NCI-H1048 (cell line): ENCODE results near the gene VWCE.
"Not testable (repeated sequence)": the region's sequence is repeated elsewhere in the genome, so short reads cannot be mapped to it uniquely, and the experiment has no call there.

Experiments
- DNase-seq: peaks from one replicate; lab custom pipeline; 2025; lab: John Stamatoyannopoulos, UW

VWCE gene

DNA sequence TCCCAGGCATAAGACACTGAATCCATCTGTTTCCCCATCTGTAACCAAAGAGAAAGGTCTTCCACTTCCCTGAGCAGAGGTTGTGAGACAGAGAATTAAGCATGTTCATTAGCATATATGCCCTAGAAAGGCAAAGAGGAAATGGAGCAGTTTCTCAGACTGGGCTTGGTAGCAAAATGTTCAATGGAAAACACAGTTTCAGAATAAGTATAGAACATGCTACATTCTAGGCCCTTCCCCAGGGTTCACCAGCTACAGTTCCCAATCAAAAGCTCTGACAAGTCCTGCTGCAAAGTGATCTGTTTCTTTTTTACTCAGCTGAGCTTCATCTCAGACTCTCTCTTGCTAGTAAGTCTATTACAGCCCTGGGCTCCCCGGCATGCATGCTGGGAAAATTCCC, 42.8 kb downstream of the VWCE start:
- DNase-seq: not testable (repeated sequence)

DNA sequence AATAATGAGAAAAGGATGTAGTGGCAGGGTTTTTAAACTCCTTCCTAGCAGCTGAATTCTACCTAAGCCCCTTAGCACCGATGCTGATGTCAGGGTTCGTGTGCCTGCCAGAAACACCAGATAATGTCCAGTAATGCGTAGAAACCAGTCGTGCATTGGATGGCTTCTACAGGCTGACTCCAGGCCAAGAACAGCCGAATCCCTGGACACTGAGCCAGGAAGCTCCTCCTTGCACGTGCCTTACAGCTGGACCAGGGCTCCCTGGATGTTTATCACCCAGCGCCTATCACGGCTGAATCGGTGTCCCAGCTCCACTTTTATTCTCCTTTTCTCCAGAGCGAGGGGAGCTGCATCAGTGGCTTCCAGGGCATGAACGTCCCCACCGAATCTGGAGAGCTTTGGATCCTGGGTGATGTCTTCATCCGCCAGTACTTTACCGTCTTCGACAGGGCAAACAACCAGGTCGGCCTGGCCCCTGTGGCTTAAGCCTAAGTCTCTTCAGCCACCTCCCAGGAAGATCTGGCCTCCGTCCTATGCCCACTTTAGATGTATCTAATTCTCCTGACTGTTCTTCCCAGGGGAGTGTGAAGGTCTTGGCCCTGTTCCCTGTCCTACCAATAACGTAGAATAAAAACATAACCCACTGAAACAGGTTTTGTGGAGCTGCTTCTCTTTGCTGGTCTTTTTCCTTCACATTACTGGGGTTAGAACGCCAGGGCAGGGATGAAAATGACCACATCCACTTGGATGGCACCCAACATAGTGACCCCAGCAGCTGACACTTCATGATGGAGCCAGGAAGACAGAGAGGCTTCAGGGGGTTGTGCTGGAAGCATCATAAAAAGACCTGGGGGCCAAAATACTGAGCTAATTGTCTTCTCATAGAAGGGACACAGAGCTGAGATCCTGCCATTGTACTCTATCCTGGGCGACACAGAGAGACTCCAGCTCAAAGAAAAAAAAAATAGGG, 44.0 kb downstream of the VWCE start:
- DNase-seq: not testable (repeated sequence)

- not testable (repeated sequence) for DNase-seq
These were observed 45.9 kb downstream of the VWCE start for GRCh38 chr11:61249201-61249600.

DNA sequence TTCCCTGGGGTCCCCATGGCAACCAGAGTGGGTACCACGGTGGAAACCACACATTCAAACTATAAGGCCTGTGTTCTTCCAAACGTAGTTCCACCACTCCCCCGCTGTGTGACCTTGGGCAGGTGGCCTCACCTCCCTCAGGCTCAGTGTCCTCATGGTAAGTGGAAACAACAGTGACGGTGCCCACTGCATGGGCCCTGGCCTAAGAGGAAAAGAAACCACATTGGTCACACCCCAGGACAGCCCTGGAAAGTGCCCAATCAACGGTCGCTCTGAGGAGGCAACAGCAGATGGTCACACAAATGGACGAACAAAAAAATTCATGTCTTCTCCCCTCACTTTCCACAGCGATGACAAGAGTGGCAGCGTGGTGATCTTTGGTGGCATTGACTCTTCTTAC, 47.0 kb downstream of the VWCE start:
- DNase-seq: not testable (repeated sequence)

DNA sequence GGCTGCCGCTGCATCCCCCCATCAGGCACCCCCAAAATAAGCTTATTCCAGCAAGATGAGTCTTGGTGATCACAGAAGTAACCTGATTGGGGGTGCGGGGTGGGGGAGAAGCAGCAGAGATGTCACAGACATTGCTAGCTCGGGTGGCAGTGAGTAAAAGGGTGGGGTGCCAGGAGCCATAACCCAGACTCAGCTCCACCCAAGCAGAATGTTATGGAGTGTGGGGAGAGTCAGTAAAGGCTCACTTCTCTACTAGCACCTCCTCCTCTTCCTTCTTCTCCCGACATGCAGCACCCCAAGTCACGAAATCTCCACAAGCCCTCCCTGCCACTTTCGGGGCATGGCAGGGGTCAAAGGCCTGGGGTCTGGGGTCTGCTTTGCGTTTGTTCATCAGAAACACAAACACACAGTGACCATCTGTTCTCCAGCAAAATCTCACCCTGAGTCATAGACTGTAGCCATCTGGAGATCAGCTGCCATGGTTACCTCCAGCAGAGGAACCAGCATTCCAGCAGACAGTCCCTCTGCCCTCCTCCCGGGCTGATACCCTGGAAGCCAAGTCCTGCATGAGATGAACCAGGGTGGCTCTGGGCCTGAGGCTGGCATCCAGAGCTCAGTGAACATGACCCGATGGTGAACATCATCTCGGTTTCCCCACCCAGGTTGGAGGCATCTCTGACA, 49.7 kb downstream of the VWCE start:
- not testable (repeated sequence) for DNase-seq

- DNase-seq: not testable (repeated sequence)
These were observed 53.6 kb downstream of the VWCE start for GRCh38 chr11:61241526-61241925.

GRCh38 chr11:61240875-61241274, 54.2 kb downstream of the VWCE start, which contains the start of gene PGA5:
PGA5 (plus strand) TSS chr11:61241175; CDS start chr11:61241227, 52 bp downstream.
- not testable (repeated sequence) for DNase-seq

GRCh38 chr11:61240288-61240687, 54.8 kb downstream of the VWCE start:
- not testable (repeated sequence) for DNase-seq

DNA sequence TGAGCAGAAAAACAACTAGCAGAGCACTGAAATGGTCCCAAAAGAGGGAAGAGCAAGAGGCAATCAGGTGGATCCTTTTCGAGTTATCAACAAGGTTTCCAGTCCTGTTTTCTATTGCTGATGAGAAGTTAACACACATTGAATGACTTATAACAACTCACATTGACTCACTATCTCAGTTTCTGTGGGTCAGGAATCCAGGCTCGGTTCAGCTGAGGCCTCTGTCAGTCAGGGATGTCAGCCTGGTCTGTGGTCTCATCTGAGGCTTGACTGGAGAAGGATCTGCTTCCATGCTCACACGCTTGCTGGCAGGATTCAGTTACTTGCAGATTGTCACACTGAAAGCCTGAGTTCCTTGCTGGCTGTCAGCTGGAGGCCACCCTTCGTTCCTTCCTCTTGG, 58.0 kb downstream of the VWCE start:
- not testable (repeated sequence) for DNase-seq

DNA sequence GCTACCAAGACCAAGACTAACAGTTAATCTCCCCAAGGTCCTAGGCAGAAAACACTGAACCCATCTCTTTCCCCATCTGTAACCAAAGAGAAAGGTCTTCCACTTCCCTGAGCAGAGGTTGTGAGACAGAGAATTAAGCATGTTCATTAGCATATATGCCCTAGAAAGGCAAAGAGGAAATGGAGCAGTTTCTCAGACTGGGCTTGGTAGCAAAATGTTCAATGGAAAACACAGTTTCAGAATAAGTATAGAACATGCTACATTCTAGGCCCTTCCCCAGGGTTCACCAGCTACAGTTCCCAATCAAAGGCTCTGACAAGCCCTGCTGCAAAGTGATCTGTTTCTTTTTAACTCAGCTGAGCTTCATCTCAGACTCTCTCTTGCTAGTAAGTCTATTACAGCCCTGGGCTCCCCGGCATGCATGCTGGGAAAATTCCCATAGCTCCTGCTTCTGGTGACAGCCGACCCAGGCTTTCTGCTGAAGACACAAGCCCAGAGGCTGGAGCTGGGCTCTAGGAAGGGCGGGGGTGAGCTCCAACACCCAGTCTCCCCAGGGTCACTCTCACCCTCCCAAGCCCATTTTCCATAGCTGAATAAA, 62.5 kb downstream of the VWCE start:
- DNase-seq: not testable (repeated sequence)

- not testable (repeated sequence) for DNase-seq
These were observed 63.5 kb downstream of the VWCE start for GRCh38 chr11:61231585-61231984.

- DNase-seq: not testable (repeated sequence)
These were observed 64.1 kb downstream of the VWCE start for GRCh38 chr11:61231033-61231432.

DNA sequence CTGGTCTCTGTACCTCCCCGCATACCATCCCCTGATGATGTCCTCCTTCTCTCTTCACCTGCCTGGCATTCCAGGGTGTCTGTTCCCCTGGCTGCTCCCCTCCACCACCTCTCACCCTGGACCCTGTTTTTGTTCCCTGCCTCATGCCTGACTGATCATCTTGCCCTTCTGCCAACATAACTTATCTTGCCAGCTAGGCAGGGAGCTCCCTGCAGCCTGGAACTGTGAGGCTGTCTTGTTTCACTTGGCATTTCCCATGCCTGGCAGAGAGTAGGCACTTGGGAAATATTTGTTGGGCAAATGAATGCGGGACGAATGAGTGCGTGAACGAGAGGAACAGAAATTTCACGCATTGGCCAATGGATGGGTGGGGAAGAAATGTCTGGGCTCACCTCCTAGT, 65.7 kb downstream of the VWCE start:
- not testable (repeated sequence) for DNase-seq

- not testable (repeated sequence) for DNase-seq
These were observed 68.5 kb downstream of the VWCE start for GRCh38 chr11:61226457-61227137.

GRCh38 chr11:61222692-61223091, 72.4 kb downstream of the VWCE start:
- DNase-seq: not testable (repeated sequence)

DNA sequence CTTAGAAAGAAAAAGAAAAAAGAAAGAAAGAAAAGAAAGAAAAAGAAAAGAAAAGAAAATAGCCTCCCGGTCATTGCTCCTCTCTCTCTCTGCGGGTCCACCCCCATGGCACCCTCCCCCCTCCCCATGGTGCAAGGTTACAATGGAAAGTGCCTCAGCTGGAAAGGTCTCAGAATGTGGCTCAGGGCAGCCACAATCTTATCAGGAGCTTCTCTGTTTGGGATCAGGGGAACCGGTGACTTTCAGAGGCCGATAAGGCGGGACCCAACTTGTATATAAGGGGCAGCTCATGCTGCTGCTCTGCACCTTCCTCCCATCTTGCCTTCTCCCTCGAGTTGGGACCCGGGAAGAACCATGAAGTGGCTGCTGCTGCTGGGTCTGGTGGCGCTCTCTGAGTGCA, 73.1 kb downstream of the VWCE start, which contains the start of gene PGA4:
Gene PGA4 (plus strand): TSS at position 301 of the 400 bp plus-strand sequence. CDS start 54 bp downstream, at position 355.
- DNase-seq: not testable (repeated sequence)

GRCh38 chr11:61219016-61219415, 76.1 kb downstream of the VWCE start:
- DNase-seq: not testable (repeated sequence)

DNA sequence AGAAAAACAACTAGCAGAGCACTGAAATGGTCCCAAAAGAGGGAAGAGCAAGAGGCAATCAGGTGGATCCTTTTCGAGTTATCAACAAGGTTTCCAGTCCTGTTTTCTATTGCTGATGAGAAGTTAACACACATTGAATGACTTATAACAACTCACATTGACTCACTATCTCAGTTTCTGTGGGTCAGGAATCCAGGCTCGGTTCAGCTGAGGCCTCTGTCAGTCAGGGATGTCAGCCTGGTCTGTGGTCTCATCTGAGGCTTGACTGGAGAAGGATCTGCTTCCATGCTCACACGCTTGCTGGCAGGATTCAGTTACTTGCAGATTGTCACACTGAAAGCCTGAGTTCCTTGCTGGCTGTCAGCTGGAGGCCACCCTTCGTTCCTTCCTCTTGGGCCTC, 76.8 kb downstream of the VWCE start:
- not testable (repeated sequence) for DNase-seq

- not testable (repeated sequence) for DNase-seq
These were observed 81.3 kb downstream of the VWCE start for GRCh38 chr11:61213711-61214324.

GRCh38 chr11:61212202-61212601, 82.9 kb downstream of the VWCE start:
- not testable (repeated sequence) for DNase-seq

DNA sequence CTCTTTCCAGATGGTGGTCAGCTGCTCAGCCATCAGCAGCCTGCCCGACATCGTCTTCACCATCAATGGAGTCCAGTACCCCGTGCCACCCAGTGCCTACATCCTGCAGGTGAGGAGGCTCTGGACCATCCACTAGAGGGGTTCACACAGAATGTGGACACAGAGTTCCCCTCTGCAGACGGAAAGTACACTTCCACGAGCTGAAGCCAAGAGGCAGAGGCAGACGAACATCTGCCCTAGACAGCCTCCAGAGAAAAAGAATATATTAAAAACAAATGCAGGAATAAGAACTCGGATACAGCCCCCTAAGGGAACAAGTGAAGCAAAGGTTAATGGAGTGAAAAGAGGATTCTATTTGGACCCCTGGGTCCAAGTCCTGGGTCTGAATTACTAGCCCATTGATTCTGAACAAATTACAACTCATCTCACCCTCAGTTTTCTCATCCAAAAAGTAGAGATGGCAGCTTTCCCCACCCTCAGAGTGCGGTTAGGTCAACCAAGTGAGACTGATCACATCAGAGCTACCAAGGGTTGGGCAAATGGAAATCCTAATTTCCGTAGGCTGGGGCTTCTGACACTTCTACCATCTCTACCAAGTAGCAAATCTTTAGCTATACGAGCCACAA, 83.7 kb downstream of the VWCE start:
- not testable (repeated sequence) for DNase-seq
